ENCODE data around the gene TERF2IP.

TERF2IP gene

GRCh38 chr16:75635036-75635435, 12.5 kb upstream of the TERF2IP start:
- DNase-seq (ENCODE audit: low read depth in 2 of 3, low spot score in 1 of 3) = no peak

GRCh38 chr16:75640598-75640997, 7.0 kb upstream of the TERF2IP start:
- DNase-seq (ENCODE audit: low read depth in 2 of 3, low spot score in 1 of 3) = no peak

DNA sequence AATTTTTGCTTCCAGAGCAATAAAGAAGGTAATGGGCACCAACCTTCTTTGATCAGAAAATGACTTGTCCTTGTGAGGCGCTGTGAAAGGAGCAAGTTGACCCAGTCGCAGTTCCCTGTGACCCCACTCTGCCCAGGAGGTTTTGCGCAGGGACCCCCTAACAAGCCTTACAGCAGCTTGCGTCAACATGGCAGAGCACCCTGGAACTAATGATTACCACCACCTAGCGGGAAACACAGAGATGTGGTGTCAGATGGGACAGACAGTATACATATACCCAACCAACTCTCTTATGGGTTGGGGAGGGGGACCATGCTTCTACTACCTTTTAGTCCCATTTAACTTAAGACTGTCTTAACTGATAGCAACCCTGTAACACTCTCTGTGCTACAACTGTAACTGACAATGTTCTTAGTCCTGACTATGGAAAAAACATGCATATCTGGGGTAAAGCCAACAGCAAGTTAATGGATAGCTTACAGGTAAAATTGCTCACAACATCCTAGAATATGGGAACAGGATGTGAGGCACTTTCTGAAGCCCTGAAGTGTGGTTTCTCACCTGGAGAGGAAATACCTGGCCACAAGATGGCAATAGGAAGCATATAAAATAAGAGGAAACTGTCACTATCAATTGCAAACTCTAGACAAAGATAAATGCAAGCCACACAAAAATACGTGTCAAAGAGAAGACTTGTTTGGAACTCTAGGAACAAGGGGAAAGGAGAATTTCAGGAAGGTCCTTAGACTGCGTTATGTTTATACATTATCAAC, 3.1 kb upstream of the TERF2IP start:
- no peak for DNase-seq (ENCODE audit: low read depth in 2 of 3, low spot score in 1 of 3)

DNA sequence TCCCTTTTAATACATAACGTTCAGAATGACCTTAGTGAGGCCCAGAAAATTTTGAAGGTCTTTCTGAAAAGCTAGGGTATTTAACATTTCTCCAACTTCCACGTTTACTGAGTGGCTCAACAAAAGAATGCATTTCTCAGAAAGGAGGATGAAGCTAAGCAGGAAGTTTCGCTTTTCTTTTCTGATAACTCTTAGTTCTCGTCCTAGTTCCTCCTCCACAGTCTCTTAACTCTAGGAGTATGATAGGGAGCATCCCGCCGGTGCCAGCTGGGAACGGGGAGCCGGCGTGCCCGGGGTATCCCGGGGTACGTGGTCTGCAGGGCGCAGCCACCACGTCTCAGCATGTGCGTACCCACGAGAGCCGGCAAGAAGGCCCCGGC, 471 bp upstream of the TERF2IP start:
- no peak for DNase-seq (ENCODE audit: low read depth in 2 of 3, low spot score in 1 of 3)

DNA sequence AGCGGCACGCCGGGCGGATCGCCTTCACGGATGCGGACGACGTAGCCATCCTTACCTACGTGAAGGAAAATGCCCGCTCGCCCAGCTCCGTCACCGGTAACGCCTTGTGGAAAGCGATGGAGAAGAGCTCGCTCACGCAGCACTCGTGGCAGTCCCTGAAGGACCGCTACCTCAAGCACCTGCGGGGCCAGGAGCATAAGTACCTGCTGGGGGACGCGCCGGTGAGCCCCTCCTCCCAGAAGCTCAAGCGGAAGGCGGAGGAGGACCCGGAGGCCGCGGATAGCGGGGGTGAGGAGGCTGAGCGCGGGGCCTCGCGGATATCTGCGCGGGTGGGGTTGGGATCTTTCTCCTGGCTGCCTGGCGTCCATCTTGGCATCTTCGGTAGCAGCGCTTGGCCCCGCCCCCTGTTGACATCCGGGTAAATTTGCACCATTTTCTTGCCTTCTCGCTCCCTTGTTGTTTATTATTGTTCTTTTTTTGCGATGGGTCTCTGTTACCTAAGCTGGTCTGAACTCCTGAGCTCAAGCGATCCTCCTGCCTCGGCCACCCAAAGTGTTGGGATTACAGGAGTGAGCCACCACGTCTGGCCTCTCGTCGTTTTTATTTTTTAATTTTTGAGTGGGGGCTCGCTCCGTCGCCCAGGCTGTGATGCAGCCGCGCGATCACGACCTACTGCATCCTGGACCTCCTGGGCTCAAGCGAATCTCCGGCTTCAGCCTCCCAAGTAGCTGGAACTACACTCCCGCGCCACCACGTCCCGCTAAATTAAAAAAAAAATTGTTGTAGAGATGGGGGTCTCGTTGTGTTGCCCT, 898 bp downstream of the TERF2IP start:
- peak; percentile 67 to 81 (median 80) for DNase-seq (ENCODE audit: low read depth in 2 of 3, low spot score in 1 of 3)

GRCh38 chr16:75653922-75654321, 6.3 kb downstream of the TERF2IP start:
- DNase-seq (ENCODE audit: low read depth in 2 of 3, low spot score in 1 of 3) = no peak

DNA sequence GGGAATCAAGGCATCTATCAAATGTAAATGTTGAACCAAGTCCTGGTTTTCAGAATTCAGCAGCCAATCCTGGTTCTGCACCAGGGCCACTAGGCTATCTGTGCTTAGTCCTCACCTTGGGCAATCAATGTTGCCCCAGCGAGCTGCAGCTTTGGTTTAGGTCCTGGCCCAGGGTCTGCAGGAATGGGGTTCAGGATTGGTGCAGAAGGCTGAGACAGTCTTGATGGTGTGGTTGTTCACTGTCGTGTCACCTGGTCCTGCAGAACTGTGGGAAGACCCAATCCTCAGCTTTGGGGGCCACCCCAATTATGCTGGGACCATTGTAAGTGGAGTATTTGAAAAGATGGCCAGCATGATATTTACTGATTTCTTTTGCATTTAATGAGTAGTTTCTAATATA, 10.6 kb downstream of the TERF2IP start:
- no peak for DNase-seq (ENCODE audit: low read depth in 2 of 3, low spot score in 1 of 3)

DNA sequence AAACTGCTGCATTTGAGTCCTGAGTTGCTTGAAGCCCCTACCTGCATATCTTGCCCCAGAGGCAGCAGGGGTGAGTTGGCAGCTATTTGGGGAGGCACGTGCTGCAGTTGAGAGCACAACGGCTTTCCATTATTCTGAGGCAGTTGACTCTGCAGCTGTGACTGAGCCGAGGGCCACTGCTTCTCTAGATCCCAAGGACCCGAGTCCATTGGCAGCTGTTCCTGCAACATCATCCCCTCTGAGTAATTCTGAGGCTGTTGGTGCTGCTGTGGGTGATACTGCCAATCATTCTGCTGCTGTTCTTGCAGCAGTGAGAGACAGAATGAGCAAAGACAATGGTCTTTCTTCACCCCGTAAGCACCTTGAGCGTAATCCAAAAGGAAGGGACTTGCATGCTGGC, 12.7 kb downstream of the TERF2IP start:
- no peak for DNase-seq (ENCODE audit: low read depth in 2 of 3, low spot score in 1 of 3)

GRCh38 chr16:75660726-75661302, 13.2 kb downstream of the TERF2IP start:
- DNase-seq (ENCODE audit: low read depth in 2 of 3, low spot score in 1 of 3) = no peak

DNA sequence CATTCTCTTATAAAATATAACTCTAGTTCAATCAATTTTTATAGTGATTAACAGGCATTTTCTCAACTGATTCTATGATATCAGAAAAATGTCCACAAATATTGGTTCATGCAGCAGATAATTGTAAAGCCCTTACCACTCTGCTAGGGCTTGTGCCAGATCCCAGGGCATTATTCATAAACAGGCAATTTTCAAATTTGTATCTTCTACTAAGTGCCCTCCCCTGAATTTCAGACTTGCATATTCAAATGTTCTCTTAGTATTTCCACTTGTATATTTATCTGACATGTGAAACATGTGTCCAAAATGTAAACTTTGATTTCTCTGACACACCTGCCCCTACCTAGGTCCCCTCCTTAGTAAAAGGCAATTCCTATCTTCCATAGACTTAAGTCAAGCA, 19.9 kb downstream of the TERF2IP start:
- DNase-seq (ENCODE audit: low read depth in 2 of 3, low spot score in 1 of 3) = no peak

GRCh38 chr16:75676909-75677308, 29.3 kb downstream of the TERF2IP start, which contains the start of gene CPHXL2:
CPHXL2 (minus strand) TSS chr16:75677009; CDS start chr16:75676999, 10 bp downstream.
- DNase-seq (ENCODE audit: low read depth in 2 of 3, low spot score in 1 of 3) = no peak

- no peak for DNase-seq (ENCODE audit: low read depth in 2 of 3, low spot score in 1 of 3)
Measured at GRCh38 chr16:75679366-75679765, 31.8 kb downstream of the TERF2IP start.

DNA sequence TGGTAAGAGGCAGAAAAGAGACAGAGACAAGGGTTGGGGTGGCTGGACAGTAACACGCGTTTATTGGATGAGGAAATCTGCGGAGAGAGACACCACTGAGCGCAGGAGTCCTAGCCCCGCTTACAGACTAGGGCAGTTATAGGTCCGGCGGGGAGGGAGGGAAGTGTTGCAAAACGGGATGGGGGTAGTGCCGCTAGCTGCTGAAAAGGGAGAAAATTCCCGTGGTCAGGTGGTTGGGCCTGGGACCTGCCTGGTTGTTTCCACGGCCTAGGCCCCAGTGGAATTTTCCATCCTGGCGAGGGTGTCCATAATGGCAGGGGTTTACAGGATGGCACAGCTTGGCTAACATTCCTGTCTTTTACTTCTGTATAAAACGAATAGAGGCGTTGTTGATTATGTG, 34.7 kb downstream of the TERF2IP start:
- DNase-seq (ENCODE audit: low read depth in 2 of 3, low spot score in 1 of 3) = no peak

DNA sequence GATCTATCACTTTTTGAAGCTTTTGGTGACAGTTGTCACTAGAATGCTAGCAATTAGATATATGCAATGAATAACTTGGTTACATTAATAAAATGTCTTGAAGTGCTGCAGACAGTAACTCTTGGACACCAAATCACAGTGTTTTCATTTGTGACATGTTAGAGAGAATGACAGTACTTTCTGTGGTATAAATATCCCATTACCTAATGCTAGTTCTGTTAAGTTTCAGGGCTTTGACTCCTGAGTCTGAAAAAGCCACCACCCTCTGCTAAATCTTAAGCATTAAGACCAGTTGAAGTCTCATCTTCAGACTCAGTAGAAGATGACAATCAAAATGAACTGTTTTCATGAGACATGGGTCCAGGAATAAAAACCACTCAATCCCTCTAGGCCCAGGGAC, 39.8 kb downstream of the TERF2IP start:
- no peak for DNase-seq (ENCODE audit: low read depth in 2 of 3, low spot score in 1 of 3)

DNA sequence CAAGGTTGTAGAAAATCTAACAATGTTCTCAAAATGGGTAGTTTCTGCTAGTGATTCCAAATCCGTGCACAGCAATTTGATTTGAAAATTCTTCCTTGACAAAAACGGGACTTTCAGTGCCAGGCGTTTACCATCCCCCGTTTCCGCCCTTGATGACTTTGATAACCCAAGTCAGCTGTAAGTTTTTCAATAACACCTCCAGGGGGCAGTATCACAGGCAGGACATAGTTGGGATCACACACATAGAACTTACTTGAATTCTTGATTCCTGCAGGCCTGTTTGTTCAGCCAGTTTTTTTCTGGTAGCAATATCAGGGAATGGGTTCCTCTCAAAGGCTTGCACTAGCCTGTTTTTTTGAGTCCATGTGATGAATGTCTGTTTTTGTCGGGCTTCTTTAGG, 48.1 kb downstream of the TERF2IP start:
- no peak for DNase-seq (ENCODE audit: low read depth in 2 of 3, low spot score in 1 of 3)

- no peak for DNase-seq (ENCODE audit: low read depth in 2 of 3, low spot score in 1 of 3)
Measured at GRCh38 chr16:75697571-75697970, 50.0 kb downstream of the TERF2IP start.

GRCh38 chr16:75701361-75701760, 53.8 kb downstream of the TERF2IP start, which contains the start of gene DUXB:
DUXB (minus strand) TSS chr16:75701461; CDS start chr16:75701418, 43 bp downstream.
- DNase-seq (ENCODE audit: low read depth in 2 of 3, low spot score in 1 of 3) = no peak

DNA sequence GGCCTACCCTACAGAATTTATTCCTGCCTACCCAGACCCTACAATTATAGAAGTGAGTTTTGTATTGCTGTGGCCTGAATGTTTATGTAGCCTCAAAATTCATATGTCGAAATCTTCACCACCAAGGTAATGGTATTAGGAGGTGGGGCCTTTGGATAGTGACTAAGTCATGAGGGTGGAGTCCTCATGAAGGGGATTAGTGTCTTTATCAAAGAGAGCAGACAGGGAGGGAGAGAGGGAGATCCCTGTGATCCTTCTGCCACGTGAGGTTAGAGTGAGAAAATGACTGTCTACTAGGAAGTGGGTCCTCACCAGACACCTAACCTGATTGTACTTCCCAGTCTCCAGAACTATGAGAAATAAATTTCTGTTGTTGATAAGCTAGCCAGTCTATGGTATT, 54.7 kb downstream of the TERF2IP start:
- no peak for DNase-seq (ENCODE audit: low read depth in 2 of 3, low spot score in 1 of 3)

GRCh38 chr16:75703306-75703705, 55.7 kb downstream of the TERF2IP start:
- DNase-seq (ENCODE audit: low read depth in 2 of 3, low spot score in 1 of 3) = no peak

All from stimulated activated CD4-positive, alpha-beta T cell treated with anti-CD3 and anti-CD28 coated beads, Interleukin-12 subunit alpha, Interleukin-12 subunit beta, amount 100 ng/mL, for 48 hours (primary cell).